22Rv1 (cell line): Measurements from ENCODE around the gene PAPPA.

Experiments
- H3K27ac ChIP-seq: fragments of 450-650 bp; 2 replicates; pipeline ENCODE4 v1.5.1; 2017
- ZFX ChIP-seq: fragments of 450-650 bp; IDR thresholded peaks from 2 replicates; pipeline ENCODE4 v1.6.1; 2017; ENCODE audit warnings: antibody characterized with exemption, borderline replicate concordance
- TF ChIP-seq, protein P1 (sequence below): fragments of 450-650 bp; IDR thresholded peaks from 2 replicates; pipeline ENCODE4 v1.5.1; 2017; ENCODE audit warnings: mild to moderate bottlenecking

PAPPA gene

DNA sequence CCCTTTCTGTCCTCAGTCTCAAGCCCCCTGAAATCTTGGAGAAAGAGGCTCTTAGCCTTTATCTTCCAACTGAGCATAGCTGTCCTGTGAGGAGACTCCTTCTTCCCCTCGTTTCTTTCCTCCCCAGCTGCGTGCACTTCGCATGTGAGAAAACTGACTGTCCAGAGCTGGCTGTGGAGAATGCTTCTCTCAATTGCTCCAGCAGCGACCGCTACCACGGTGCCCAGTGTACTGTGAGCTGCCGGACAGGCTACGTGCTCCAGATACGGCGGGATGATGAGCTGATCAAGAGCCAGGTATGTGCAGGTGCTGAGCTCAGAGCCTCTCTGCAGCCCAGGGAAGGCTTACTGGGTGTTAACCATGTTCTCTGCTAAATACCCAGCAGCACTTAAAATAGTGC, 190.8 kb downstream of the PAPPA start:
- no peak overlapping the region for H3K27ac ChIP-seq

DNA sequence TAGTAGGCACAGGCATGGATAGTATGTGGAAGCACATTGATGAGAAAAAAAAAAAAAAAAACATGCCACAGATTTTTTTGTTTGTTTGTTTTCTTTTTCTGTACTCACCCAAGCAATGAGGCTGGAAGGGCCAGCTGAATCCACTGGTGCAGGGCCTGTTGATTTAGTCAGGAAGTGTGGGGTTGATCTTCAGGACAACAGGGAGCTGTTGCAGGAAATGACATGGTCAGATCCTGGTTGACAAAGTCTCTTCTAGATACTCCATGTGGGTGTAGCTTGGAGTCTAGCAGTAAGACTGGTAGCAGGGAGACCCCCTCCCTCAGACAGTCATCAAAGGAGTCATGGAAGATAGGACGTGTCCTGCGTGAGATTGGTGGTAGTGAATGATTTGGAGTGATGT, 191.8 kb downstream of the PAPPA start:
- no peak overlapping the region for H3K27ac ChIP-seq
- TF ChIP-seq, protein P1, sequence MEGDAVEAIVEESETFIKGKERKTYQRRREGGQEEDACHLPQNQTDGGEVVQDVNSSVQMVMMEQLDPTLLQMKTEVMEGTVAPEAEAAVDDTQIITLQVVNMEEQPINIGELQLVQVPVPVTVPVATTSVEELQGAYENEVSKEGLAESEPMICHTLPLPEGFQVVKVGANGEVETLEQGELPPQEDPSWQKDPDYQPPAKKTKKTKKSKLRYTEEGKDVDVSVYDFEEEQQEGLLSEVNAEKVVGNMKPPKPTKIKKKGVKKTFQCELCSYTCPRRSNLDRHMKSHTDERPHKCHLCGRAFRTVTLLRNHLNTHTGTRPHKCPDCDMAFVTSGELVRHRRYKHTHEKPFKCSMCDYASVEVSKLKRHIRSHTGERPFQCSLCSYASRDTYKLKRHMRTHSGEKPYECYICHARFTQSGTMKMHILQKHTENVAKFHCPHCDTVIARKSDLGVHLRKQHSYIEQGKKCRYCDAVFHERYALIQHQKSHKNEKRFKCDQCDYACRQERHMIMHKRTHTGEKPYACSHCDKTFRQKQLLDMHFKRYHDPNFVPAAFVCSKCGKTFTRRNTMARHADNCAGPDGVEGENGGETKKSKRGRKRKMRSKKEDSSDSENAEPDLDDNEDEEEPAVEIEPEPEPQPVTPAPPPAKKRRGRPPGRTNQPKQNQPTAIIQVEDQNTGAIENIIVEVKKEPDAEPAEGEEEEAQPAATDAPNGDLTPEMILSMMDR: no peak
- TF ChIP-seq ZFX: no peak

More for the DNA sequence above, 190.8 kb downstream of the PAPPA start:
- TF ChIP-seq, protein P1: no peak
- TF ChIP-seq ZFX: no peak

DNA sequence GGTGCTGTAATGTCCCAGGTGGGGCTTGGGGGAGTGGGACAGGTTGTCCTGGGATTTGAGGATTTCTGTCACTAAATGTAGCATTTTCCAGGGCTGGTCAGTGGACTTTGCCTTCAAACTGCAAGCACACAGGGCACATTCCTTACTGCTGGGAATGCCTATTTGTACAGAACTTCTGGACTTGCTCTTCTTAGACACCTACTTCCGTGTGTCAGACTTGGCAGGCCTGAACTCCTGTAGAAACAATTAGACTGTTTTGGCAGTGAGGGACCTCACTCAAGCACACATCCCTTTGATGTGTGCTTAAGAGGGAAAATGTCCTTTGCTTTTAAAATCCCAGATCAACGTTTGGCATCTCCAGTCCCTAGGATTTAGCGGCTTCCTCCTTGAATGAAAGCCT, 192.2 kb downstream of the PAPPA start:
- TF ChIP-seq, protein P1: no peak
- TF ChIP-seq ZFX: no peak
- no peak overlapping the region for H3K27ac ChIP-seq

DNA sequence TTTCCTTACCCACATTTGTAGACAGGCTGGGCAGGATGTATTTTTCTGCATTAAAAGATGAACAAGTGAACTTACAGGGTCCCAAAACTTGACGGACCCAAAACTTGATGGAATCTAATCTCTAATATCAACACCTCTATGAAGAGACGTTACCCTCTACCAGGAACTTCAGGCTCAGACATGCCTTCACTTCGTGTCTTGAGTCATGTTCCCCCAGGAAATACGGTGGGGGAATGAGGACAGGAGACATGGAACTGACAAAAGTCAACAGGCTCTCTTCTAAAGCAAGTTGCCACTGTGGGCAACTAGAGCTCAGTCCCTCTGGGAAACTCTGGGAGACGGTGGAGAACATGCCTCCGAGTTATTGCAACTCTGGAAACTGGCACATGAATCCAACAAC, 196.1 kb downstream of the PAPPA start:
- H3K27ac ChIP-seq: no peak overlapping the region
- TF ChIP-seq ZFX: no peak
- TF ChIP-seq, protein P1: no peak

DNA sequence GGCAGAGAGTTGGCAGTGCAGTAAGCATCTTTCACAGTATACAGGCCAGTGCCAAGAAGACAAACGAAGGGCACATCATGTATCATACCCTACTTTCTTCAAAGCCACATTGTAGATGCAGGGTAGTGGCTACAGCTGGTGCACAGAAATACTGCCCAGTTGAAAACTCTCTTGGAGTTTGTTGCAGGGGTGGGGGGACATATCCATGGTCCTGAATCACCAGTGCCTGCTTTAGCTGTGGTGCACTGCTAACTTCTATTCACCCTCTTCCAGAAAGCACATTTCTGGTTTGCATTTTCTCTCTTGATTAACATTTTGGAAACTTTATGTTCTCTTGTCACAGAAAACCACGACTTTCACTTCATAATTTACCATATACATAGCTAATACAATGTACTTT, 196.6 kb downstream of the PAPPA start:
- TF ChIP-seq, protein P1: no peak
- TF ChIP-seq ZFX: no peak

DNA sequence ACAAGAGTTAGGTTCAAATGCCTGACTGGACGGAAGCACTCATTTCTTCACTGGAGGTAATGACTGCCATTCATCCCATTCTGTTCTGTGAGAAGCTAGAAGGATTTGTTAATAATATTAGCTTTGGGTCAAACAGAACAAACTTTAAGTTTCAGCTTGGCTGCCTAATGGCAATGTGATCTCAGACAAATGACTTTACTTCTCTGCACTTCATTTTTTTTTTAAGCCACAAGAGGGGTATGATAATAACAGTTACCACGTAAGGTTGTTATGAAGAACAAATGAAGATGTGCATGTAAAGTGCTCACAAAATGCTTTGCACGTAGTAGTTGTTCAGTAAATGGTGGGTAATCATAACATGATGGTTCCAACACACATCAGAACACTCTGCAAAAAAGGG, 199.4 kb downstream of the PAPPA start:
- H3K27ac ChIP-seq: no peak overlapping the region
- TF ChIP-seq ZFX: no peak
- TF ChIP-seq, protein P1: no peak

More for the DNA sequence above, 196.6 kb downstream of the PAPPA start:
- H3K27ac ChIP-seq: no peak overlapping the region

DNA sequence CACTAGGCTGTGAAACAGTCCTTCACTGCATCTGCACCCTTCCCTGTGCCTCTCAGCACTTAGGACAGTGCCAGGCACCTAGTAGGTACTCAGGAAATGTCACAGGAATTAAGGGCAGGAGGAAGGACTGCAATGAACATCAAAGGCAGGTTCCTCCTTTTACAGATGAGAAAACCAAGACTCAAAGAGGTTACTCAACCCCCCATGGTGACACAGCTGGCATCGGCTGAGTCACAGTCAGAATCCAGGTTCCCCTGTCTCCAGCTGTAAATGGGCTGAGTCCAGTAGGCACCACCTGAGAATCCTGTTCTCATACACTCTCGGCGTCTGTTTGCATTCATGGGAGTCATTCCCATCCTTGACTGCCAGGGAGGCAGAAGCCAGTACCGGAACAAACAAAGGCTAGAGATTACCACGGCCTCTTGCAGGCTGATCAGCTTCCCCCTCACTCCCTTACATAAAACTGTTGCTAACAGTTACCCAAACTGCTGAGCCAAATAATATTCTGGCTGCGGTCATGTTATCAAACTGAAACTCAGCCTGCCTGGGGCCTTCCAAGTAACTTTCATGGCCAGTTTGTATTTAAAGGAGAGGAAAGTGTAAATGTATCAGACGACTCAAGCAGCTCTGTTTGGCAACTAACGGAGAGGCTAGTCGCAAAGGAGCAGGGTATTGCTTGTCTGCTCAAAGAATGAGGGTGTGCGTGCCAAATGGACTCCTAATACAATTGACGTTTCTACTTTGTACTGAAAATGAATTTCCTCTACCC, 201.7 kb downstream of the PAPPA start:
- no peak overlapping the region for H3K27ac ChIP-seq

More for the DNA sequence above, 201.7 kb downstream of the PAPPA start:
- no peak for TF ChIP-seq ZFX
- TF ChIP-seq, protein P1: no peak
